GM21825 (cell line): ENCODE data around the gene SLC25A18.
"Not testable (repeated sequence)": the region's sequence is repeated elsewhere in the genome, so short reads cannot be mapped to it uniquely, and the experiment has no call there.

ENCODE experiments used
- ATAC-seq: cut with Tn5 transposase; IDR thresholded peaks from one replicate; pipeline ENCODE4 v1.9.1; 2021; ENCODE audit warnings: mild to moderate bottlenecking, moderate library complexity; ENCODE audit not compliant: unreplicated experiment

Gene SLC25A18

DNA sequence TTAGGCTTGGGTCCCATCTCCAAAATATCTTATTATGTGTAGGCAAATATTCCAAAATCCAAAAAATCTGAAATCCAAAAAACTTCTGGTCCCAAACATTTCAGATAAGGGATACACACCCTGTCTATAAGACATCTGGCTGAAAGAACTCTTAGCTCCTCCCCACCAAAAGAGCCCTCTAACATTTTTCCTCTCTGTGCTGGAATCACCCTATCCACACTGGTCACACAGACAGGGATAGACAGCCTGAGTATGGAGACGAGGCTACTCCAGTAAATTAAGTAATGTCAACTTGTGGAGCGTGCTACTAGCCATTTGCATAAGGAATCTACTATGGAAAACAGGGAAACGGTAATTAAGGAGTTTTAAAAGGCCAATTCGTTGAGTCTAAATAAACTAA, 40.4 kb downstream of the SLC25A18 start:
- ATAC-seq: no peak

DNA sequence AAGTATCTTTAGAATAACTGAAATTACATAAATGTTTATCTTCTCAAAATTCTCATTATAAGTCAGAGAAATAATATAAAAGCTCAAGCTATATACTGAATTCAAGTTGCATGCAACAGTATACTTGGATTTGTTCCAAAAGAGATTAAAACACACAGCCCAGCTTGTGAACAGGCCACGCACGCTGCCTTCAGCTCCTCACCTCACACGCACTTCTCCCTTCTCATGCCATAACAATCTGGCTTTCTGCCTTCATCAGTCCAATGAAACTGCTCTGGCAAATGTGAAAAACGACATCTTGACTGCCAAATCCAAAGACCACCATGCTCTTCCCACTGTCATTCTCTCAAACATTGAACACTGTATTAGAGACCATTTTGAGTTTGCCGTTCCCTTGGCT, 43.2 kb downstream of the SLC25A18 start:
- no peak for ATAC-seq

DNA sequence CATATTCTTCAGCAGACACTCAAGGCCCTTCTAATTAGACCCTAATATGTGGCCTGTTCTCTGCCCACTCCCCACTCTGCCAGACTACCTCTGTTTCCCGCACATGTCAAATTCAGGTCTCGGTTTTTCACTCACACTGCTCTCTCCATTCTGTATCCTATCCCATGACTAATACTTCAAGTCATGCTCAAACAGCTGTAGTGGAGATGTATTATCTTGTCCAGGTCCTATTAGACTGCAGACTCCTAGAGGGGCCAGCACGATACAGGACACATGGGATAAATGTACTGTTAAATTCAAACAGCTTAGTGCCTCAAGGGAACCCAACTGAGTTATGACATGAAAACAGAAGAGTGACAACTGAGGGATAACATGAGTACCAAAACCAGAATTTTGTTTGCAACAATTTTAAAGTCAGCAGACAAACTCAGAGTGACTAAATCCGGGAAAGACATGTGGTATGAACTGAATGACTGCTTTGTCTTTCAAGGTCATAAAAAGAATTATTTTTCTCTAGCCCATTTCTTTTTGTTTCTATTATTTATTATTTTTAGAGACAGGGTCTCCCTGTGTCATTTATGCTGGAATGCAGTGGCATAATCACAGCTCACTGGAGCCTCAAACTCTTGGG, 44.7 kb downstream of the SLC25A18 start:
- ATAC-seq: no peak

DNA sequence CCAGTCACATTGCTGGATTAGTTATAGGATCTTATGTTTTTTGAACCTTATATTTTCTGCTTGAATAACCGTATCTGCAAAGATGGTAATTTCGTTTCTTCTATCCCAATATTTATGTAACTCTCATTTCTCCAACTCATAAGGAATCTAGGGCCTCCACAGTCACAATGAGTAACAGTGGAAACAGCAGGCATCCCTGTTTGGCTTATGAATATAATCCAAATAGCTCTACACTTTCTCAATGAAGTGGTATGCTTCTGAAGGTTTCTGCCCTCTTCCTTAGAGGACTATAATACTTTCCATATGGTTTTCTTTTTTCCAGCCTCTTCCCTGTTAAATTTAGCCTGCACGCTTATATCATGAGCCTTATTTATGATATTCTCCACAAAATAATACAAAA, 48.8 kb downstream of the SLC25A18 start:
- ATAC-seq: no peak

DNA sequence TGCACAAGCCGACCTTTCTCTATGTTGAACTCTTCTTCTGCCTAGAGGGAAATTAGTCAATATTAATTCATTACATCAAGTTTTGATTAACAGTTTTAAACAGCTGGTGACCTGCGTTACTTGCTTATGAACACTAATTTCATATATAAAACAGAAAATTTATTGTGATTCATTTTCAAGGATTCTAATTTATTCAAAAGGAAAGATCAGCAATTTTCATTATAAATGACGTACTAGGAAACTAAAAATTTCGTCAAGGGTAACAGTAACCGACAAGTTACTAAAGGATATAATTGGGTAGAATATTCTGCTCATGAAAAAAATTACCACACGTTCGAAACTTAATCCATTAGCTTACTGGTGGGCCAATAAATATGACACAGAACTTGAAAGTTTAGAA, 50.0 kb downstream of the SLC25A18 start:
- ATAC-seq: no peak

DNA sequence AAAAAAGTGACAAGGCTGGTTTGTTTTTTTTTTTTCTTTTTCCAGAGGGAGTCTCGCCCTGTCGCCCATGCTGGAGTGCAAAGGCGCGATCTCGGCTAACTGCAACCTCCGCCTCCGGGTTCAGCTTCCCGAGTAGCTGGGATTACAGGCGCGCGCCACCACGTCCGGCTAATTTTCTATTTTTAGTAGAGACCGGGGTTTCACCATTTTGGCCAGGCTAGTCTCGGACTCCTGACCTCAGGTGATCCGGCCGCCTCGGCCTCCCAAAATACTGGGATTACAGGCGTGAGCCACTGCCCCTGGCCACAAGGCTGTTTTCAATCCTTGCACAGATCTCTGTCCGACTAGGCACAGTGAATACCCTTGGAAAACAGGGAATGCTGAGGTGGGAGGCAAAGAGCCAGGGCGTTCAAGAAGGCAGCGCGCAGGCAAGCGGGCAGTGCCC, 64.7 kb downstream of the SLC25A18 start:
- ATAC-seq: no peak

DNA sequence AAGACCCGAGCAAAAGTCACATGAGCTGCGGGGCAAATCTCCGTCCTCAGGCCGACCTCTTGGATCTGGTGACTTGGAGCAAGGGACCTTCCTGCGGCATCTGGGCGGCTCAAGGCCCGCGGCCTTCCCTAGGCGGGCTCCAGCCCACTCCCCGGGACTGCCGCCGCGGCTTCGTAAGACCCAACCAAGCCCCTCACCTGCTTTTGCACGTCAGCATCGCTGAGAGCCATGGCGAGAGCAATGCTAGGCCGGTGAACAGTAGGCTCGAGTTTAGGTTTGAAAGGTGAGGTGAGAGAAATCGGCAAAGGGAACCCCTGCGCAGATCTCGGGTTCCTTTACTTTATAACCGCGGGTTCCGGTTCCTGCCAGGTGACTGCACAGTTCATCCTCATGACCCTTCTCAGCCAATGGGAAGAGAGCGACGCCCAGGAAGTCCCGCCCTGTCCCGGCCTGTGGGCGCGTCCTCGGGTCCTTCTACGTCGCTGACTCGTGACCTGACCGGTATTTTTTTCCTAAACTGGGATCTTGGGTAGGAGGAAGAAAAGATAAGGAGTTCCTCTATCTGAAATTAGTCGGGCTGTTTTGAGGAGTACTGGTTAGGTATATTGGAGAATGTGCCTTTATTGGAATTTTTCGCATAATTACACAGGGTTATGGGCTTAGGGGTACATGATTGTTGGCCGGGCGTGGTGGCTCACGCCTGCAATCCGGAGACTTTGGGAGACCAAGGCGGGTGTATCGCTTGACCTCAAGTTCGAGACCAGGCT, 65.3 kb downstream of the SLC25A18 start, which contains the start of gene ATP6V1E1:
ATP6V1E1 (minus strand) TSS at position 344 of the 767 bp plus-strand sequence; CDS start at position 230, 114 bp downstream.
- ATAC-seq: peak; percentile 98

DNA sequence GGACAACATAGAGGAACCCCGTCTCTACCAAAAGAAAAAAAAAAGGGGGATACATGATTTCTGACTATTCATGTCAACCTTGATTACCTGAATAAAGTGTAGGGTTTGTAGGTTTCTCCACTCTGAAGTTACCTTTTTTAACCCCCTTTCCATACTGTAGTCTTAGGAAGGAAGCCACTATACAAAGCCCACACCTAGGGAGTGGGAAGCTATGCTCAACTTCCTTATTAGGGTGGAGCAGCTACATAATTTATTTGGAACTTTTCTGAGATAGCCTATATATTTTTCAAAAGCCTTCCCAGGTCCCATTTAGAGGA, 65.8 kb downstream of the SLC25A18 start:
- ATAC-seq: no peak

DNA sequence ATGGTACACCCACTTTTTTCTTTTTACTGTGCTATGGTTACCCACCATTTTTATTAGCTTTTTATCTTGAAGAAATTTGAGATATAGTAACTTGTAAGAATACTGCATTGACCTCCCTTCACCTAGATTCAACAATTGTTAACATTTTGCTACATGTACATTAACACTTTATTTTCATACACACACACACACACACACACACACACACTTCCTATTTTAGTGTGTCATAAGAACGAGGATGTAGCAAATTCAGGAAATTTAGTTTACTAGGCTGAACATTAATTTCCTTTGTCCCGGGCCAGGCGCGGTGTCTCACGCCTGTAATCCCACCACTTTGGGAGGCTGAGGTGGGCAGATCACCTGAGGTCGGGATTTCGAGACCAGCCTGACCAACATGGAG, 66.3 kb downstream of the SLC25A18 start:
- ATAC-seq: no peak

DNA sequence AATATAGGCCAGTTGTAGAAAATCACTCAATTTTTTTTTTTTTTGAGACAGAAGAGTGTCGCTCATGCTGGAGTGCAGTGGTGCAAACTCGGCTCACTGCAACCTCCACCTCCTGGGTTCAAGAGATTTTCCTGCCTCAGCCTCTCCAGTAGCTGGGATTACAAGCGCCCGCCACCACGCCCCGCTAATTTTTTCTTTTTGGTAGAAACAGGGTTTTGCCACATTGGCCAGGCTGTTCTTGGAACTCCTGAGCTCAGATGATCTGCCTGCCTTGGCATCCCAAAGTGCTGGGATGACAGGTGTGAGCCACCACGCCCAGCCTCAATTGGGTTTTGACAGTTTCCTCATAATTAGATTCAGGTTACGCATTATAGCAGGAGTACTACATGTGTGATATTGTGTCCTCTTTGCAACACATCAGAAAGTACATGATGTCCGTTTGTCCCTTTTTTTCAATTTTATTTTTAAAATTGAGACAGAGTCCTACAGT, 67.8 kb downstream of the SLC25A18 start:
- ATAC-seq: no peak

DNA sequence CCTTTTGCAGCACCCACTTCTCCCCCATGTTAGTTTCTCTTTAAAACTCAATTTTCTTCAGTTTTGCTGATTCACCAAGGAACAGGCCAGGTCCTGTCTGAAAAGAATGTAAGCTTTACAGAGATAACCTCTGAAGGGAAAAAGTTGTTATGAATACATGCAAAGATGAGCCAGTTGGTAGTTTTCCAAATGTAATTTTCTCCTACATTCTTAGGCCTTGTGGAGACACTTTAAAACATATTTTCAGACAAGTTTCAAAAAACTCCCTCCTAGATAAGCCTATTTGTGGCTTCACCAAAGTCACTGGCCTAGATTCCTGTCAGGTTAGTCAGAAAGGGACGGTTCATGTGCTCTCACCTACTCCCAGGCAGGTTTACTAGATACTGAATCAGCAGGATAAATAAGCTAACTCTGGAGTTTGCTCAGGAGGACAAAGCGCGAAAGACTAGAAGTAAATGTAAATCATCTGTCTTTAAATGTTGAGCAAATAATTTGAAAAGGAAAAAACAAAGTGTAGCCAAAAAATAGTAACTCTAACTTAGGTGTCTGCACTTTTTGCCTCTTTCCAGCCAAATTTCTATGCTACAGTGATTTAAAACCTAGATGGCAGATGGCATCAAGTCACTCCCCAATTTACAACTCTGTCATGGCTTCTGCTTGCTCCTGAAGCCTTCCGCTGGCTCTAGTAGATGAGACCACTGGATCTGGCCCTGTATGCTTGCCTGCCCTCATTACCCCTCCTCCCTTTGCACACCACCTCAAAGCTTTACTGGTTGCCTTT, 70.1 kb downstream of the SLC25A18 start:
- no peak for ATAC-seq

DNA sequence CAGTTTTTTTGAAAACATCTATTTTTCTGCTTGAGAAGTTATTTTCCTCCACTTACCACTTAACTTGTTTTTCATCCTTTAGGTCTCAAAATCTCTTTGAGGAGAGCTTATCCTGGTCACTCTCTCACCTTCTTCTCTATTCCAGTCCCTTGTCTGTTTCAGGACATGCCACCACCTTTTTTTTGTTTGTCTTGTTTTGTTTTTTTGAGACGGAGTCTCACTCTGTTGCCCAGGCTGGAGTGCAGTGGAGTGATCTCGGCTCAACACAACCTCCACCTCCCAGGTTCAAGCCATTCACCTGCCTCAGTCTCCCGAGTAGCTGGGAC, 70.7 kb downstream of the SLC25A18 start:
- ATAC-seq: no peak

DNA sequence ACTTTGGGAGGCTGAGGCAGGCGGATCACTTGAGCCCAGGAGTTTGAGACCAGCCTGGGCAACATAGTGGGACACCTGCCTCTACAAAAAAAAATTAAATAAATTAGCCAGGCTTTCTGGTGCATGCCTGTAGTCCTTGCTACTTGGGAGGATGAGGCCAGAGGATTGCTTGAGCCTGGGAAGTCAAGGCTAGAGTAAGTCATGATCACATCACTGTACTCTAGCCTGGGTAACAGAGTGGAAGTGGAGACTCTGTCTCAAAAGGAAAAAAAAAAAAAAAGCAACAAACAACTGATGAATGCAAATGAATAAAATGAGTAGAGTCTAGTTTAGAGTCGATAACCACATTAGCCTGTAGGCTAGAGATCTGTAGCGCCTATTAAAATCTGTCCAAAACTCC, 71.4 kb downstream of the SLC25A18 start:
- no peak for ATAC-seq

DNA sequence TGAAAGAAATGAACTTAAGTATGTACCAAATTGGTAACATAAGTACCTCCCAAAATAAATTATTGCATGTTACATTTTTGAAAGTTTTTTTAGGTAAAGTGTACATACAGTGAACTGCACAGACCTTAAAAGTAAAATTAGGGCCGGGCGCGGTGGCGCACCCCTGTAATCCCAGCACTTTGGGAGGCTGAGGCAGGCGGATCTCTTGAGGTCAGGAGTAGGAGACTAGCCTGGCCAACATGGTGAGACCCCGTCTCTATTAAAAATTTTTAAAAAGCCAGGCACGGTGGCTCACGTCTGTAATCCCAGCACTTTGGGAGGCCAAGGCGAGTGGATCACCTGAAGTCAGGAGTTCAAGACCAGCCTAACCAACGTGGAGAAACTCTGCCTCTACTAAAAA, 73.6 kb downstream of the SLC25A18 start:
- not testable (repeated sequence) for ATAC-seq

DNA sequence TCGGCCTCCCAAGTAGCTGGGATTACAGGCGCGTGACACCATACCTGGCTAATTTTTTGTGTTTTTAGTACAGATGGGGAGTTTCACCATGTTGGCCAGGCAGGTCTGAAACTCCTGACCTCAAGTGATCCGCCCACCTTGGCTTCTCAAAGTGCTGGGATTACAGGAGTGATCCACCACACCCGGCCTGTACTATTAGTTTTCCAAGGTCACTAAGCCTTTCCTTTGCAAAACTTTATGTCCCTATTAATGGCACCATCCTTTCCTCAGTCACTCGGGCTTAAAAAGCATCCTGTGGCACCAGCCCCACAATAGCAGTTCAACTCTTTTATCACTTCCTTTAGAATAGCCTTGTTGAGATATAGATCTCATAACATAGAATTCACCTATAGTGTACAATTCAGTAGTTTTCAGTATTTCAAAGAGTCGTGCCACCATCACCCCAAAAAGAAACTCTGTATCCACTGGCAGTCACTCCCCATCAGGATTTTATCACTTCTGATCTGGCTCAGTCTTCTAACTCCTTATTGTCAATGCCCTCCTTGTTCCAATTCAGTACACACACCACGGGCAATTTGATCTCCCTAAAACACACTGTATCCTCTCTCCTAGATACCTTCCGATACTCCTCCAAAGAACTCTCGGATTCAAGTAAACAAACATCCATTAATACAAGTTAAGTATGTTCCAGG, 74.3 kb downstream of the SLC25A18 start:
- no peak for ATAC-seq

DNA sequence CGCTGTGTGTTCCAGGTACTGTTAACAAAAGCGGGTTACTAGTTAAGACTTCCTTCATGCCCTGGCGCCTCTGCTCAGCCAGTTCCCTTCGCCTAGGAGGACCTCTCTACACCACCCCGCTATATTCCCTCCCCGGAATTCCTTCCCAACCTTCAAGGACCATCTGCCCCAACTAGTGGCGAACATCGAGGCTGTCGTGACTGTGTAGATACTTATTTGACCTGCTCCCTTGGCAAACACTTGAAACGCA, 74.8 kb downstream of the SLC25A18 start:
- ATAC-seq: peak; percentile 24

DNA sequence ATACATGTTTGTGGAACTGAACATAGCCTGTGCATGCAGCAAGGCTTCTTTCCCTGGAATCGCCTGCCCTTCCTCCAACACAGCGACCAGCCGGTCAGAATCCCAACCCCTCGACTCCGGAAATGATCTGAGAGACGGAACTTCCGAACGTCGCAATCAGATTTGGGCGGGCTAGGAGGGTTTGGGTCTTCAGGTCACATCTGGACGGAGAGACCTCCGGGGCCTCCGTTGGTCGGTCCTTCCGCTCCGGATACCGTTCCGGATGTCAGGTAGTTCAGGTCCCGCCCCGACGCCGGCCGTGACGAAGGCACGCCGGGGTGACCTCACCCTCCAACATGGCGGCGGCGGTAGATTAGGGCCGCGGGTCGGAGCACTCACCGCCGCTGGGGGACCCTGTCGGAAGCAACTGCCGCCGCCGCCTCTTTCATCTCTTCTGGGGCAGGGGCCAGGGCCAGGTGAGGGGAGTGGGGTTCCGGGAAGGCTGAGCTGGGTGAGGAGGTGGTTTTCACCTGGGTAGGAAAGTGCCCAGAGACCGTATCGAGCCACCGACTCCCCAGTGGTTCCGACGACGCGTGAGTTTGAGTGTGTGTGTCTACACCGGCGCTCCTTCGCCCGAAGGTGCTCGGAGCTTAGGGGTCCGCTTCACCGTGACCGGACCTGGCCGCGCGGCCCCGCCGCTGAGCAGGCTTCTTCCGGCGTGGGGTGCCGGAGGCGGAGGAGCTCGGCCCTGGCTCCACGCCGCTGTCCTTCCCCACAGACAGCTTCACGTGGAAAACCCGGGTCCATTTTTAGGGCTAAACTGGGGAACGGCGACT, 75.3 kb downstream of the SLC25A18 start, which contains the start of gene BCL2L13:
BCL2L13 (plus strand) TSS at position 326 of the 815 bp plus-strand sequence. CDS start 16,955 bp downstream, outside the sequence.
- peak; percentile 80 for ATAC-seq

DNA sequence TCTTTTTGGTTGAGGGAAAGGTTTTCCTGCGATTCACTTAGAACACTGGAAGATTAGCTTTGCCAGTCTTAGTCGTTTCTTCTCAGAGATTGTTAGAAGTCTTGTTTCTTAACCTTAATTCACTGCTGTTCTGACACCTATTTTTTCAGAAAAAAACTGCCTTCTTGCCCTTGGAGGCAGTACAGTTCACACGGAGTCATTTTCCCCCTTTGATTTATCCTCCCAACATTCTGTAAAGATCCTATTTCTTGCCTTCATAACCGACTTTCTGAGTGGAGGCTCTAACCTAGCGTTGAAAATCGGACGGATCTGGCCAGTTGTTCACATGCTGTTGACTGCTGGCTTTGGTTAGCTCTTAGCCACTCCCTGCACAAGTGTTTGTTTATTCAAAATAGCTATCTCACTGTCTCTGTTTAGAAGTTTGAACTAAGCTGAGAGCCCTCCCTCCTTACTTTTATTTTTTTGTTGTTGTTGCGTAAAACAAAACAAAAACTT, 76.0 kb downstream of the SLC25A18 start:
- peak; percentile 36 for ATAC-seq
